ACHN (cell line): Measurements from ENCODE around the gene PCDHA2.

Experiments
- DNase-seq: peaks from one replicate; pipeline ENCODE4 v3.0.0-alpha.2; 2015
- in situ Hi-C: cut with HindIII; loops from 2 replicates; pipeline ENCODE4 v1.10.0; 2017; ENCODE audit warnings: low sequenced_read_pairs, low pct_ligation_motif_present, low pct_unique_long_range_greater_than_20kb

Gene PCDHA2

DNA sequence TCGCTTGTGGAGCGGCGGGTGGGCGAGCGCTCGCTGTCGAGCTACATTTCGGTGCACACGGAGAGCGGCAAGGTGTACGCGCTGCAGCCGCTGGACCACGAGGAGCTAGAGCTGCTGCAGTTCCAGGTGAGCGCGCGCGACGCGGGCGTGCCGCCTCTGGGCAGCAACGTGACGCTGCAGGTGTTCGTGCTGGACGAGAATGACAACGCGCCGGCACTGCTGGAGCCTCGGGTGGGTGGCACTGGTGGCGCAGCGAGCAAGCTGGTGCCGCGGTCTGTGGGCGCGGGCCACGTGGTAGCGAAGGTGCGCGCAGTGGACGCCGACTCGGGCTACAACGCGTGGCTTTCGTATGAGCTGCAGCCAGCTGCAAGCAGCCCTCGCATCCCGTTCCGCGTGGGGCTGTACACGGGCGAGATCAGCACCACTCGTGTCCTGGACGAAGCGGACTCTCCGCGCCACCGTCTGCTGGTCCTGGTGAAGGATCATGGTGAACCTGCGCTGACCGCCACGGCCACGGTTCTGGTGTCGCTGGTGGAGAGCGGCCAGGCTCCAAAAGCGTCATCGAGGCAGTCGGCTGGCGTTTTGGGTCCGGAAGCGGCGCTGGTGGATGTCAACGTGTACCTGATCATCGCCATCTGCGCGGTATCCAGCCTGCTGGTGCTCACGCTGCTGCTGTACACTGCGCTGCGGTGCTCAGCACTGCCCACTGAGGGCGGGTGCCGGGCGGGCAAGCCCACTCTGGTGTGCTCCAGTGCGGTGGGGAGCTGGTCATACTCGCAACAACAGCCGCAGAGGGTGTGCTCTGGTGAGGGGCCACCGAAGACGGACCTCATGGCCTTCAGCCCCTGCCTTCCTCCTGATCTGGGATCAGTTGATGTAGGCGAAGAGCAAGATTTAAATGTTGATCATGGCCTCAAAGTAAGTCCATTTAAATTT, 48.4 kb downstream of the PCDHA2 start:
- no peak for DNase-seq
- in situ Hi-C loops: no loop called here
